GM12891 (cell line): ENCODE results near the gene GNE.

Source experiments
- PAX5 ChIP-seq: IDR thresholded peaks from 2 replicates; pipeline ENCODE4 v1.6.1; 2011; ENCODE audit warnings: low read length, moderate library complexity, mild to moderate bottlenecking; ENCODE audit not compliant: insufficient read depth, severe bottlenecking
- POLR2A ChIP-seq: IDR thresholded peaks from 2 replicates; pipeline ENCODE4 v1.6.1; 2011; ENCODE audit warnings: low read depth, low read length, control low read depth
- POLR2AphosphoS5 ChIP-seq: IDR thresholded peaks from 2 replicates; pipeline ENCODE4 v1.6.1; 2011; ENCODE audit warnings: low read depth, low read length, control low read depth
- SPI1 ChIP-seq: IDR thresholded peaks from 2 replicates; pipeline ENCODE4 v1.6.1; 2011; ENCODE audit warnings: low read depth, low read length, control low read depth
- TAF1 ChIP-seq: IDR thresholded peaks from 2 replicates; pipeline ENCODE4 v1.6.1; 2011; ENCODE audit warnings: low read depth, low read length, control low read depth

DNA sequence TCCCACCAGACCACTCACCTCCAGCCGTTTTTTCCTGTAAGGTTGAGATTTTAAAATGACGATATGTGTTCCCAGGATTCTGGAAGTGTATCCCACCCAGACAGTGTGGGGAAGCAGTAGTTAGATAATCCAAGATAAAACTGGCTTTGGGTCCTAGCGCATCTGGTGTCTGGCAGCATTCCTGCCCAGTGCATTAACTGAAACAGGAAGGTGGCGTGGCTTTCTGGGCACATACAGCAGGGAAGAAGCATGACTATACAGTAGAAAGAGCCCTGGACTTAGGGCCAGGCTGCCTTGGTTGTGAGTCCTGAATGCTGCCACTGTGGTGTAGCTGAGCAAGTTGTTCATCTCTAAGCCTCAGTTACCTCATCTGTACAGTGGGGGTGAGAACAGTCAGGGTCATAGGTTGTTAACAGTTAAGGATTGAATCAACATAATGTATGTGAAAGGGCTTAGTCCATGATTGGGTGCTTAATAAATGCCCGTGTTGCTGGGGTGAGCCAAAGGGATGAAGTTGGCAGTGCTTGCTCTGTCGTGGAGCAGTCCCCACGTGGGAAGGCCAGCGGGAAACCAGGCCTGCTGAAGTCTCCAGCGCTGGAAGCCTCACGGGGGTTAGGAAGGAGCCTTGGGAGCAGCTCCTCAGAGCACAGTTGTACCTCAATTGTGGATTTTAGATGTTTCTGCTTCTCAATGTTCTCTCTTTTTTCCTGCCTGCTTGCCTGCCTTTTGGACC, 49.6 kb downstream of the GNE start:
- TF ChIP-seq POLR2AphosphoS5 (no peak), POLR2A (no peak), PAX5 (no peak), TAF1 (no peak), SPI1 (no peak)
